NCI-H748 treated with DMSO at 0.1 percent for 48 hours (cell line): Measurements from ENCODE around the gene ITPKB.

ENCODE experiments used
- DNase-seq: peaks from one replicate; lab custom pipeline; 2025; lab: John Stamatoyannopoulos, UW

The ITPKB gene

DNA sequence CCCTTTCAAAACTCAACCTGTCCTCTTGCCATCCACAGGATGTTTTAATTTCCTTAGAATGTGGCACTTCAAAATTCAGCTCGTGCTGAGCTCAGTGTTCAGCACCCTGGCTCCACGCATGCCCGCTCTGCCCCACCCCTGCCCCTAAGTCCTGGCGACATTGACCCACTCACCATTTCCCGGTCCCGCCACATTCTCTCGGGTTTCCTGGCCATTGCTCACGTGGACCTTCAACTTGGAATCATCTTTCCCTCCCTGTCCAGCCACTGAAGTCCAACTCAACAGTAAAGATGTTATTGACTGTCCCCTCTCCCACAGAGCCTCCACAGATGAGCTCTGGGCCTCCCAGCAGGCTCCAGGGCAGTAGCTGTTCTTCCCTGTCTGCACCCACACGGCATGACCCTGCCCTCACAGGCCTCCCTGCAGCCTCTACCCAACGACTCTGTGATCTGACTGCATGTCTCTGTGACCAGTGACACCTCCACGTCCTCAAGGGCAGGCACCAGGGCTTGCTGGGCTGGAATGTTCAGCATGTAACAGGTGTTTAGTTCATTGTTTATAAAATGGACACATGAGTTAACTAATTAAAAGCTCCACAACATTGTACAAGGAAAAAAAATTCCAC, 53.8 kb downstream of the ITPKB start:
- DNase-seq: no peak

DNA sequence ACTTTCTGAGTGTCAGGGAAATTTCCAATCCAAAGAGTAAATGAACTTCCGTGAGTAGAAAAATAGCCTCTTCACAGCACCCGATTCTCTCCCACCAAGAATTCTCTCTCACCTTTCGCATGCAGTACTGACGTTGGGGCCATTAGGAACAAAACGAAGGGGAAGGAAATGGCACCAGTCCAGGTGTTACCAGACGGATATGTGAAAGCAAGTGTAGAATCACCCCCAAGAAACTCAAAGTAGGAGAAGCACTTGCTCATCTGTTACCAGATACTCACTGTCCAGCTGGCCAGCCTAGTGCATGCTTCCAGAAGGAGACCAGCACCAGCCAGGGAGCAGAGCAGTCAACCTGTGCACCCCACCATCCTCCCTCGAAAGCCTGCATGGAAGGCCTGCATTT, 55.1 kb downstream of the ITPKB start:
- DNase-seq: no peak

DNA sequence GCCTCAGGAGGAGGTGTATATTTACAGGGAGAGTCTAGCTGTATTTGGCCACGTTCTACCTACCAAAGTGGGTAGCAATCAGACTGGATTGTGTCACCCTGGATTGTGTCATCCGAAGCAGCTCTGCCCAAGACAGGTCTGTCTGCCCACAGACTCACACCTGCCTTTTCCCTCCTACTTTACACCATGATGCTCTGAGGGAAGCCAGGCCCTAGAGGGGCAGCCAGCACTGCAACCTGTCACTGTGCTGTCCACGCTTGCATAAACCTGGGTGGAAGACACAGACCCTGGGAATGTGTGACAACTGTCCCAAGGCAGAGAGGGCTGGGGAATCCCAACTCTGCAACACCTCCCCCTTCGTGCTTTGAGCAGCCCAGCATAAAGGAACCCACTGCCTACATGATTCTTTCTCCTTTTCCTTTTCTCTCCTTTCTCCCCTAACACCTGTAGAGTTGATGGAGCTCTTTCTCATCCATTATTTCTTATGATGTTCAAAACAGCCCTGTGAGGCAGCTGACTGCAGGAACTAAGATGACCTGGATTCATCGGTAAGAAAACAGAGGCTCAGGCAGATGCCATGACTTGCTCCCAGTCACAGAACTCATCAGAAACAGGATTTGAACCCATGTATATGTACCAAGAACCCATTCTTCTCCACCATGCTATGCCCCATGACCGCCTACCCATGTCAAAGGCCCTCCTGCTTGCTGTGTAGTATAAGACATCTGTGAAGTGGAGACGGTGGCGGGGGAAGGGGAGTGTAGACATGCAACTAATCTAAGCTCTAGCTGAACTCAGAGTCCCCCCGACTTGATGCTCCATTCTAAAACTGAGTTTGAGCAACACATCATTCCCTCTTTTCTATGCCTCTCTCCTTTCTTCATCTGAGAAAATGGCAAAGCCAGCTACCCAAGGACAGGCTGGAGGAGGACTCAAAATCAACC, 55.9 kb downstream of the ITPKB start:
- no peak for DNase-seq

DNA sequence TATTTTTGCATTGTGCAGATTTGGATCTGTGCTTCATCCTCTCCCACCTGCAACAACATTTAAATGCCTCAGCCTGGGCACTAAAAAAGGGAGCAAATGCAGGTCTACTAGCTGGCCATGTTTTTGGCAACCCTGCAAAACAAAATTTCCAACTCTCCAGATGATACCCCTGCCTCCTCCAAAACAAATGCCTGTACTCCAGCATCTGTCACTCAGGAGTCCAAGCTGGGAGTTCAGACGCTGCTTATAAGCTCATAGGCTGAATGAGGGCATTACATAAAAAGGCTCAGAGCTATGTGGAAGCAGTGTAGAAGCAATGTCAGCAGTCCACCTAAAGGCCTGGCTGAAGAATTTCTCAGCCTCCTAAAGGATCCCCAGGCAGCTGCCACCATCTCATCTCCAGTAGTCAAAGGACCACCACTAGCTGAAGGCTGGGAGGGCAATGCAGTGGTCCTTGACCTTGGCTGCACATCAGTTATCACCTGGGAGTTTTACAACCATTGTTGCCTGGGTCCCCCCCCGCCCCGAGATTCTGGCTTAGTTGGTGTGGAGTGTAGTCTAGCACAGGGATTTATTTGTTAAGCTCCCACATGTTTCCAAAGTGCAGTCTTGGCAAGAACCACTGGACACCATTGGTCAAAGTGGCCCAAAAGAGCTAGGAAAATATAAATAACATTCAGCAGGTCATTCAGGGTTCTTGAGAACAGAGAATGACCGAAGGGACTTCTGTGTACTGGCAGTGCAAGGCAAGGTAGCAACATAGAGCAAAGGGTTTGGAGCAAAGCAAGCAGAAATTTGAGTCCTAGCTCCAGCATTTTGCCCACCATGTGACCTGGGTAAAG, 57.2 kb downstream of the ITPKB start:
- DNase-seq: no peak

DNA sequence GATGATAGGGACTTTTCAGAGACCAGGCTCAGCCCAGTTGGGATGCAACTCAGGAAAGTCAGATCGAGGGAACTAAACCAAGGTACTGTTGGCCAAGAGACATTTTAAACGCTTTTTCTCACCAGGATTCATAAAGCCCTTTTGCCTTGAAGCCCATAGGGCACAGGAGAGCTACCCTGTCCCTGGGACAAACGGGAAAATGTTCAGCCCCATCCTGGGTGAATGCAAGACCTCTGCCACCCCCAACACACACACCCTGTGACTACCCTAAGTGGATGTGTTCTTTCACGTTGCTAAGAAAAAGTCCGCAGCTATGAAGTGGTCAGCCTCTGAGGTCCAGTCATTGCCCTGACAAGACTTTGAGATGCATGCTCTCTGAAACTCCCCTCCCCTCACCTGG, 58.4 kb downstream of the ITPKB start:
- DNase-seq: no peak

DNA sequence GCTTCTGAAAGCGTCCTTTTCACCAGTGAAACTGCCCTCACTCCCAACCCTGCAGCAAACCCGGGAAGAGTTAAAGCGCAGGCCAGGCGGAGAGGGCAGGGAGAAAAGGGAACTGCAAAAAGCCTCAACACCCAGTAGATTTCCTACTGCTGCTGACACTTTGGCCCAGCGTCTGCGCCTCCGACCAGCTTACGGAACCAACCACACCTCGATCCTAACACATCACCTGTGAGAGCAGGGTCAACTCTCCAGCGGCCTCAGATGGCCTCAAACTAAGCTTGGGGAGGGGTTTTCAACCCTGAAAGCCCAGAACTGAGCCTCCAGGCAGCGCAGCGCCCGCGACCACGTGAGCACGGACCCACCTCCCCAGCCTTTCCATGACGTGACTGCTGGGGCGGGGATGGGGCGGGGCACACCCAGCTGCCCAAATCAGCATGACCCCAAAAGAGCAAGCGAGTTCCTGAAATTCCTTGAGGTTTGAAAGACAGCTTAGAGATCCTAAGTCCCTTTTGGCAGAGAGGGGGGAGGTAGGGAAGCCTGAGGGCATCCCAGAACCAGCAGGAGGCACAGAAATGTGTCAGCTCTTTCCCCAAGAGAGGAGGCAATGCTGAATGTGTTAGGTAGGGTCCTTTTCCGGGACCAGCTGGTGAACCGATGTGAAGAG, 59.1 kb downstream of the ITPKB start:
- DNase-seq: no peak

DNA sequence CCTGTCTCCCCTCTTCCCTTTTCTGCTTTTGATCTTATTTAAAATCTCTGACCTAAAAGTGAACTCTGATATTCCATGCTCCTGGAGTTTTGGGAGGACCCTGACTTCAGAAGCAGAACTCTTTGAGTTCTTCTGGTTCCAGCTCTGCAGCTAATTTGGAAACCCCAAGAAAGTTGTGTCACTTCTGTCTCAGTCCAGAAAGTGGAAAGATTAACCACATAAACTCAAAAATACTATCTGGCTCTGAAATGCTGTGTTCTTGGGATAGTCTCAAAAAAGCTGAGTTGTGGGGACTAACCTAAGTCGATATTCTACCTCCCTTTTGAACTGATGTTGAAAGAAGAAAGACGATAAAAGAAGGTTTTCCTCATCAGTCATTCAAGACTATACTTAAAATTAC, 59.8 kb downstream of the ITPKB start:
- no peak for DNase-seq

DNA sequence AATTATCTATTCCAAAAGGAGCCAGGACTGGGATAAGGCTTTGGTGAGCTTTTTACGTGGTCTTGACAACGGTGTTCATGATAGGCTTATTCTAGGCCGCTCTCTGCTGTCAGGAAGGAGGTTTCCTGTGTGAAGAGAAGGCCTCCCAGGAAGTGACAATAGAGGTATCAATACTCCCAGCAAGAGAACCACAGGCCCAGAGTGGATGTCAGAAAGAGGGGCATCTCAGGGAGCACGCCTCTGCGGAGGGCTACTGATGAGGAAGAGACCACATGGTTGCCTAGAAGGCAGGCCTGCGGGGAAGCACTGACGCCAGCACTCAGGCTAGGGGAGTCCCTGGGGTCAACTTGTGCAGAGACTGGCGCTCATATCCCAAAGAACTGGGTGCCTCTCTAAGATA, 60.4 kb downstream of the ITPKB start:
- DNase-seq: no peak

DNA sequence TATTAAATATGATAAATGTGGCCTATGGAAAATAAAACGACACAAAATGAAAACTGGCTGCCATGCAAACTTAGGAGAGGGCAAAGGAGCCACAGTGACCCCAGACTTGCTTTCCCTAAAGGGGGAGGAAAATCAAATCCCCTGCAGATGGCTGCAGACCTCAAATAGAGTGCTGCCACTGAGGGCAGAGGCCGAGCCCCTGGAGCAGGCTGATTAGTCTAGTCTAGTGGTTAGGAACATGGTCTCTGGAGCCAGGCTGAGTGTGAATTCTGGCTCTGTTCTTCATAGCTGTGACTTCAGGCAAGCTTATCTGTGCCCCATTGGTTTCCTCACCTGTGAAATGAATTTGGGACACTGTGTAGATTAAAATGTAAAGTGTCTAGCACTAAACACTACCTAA, 60.8 kb downstream of the ITPKB start:
- no peak for DNase-seq

DNA sequence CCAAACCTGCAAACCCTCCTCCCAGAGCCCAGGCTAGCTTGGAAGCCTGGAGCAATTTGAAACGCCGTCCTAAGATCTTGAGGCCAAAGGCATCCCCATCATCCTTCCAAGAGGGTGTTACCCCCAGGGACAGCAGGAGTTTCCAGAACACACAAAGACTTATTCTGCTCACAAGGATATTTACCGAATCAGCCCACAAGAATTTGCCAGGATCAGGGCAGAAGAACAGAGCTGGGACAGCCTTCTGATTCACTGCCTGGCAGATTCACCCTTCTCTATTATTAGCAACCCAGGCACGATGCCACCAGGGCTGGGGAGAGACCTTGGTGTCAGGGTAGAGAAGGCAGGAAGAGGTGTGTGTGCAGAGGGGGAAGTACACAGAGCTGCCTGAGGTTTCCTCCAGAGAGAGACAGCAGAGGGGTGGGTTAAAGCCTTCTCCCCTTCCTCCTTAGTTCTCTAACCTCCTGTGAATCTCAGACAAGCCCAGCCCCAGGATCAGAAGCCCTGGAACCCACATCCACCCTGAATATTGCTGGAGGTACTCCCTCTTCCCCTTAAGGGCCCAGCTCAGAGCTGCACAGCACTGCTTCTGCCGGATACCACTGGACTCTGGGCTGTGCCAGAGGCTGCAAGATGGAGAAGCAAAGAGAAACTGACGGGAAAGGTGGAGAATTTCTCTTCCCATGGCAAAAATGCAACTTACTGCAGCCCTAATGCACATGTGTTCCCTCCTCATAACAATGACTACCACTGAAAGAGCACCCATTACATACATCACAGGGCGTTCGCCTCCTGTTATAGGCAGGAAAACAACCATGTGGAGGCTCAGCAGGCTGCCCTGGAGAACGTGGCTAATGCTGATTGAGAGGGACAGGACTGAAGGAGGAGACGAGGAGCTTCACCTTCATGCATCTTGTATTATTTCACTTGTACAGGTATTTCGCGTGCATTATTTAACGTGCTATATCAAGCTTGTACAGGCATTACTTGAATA, 61.8 kb downstream of the ITPKB start:
- no peak for DNase-seq

DNA sequence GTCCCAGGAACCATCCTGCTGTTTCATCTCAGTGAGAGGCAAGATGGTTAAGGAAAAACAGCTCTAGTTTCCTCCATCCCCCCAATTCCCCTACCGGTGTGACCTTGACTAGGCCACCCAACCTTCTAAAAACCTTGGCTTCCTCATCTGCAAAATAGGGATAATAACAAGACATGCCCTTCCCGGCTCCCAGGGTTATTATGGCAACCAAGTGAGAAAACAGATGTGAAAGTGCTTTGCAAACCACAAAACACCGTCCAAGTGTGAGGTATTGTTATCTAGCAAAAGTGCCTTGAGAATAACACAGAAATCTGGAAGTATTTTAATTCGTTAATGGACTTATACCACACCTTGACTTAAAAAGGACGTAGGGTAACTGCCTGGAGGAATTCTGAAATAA, 62.7 kb downstream of the ITPKB start:
- DNase-seq: no peak

DNA sequence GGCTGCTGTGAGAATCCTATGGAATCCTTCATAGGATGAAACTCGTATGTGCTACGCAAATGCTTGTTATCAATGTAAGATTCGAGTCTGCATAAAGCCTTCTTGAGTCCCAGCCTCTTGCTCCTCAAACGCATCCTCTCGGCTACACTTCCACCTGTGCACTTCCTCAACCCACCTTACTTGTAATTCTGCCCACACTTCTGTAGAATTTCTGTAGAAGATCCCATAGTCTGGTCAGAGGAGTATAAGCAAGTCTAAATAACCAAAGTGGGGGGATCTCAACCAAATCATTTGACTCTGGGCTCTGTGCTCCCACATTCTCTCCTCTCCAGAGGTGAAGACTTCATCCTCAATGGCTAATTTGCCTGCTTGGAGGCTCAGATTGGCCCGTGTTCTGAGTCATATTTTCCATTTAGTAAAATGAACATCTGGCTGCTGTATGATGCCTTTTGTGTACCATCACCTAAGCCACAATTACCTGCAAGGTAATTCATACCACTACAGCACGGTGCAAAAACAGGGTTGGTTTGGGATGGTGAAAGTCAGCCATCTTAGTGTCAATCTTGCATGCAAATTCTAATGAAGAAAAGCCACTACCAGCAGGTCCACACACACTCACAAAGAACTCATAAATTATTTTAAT, 63.2 kb downstream of the ITPKB start:
- no peak for DNase-seq

DNA sequence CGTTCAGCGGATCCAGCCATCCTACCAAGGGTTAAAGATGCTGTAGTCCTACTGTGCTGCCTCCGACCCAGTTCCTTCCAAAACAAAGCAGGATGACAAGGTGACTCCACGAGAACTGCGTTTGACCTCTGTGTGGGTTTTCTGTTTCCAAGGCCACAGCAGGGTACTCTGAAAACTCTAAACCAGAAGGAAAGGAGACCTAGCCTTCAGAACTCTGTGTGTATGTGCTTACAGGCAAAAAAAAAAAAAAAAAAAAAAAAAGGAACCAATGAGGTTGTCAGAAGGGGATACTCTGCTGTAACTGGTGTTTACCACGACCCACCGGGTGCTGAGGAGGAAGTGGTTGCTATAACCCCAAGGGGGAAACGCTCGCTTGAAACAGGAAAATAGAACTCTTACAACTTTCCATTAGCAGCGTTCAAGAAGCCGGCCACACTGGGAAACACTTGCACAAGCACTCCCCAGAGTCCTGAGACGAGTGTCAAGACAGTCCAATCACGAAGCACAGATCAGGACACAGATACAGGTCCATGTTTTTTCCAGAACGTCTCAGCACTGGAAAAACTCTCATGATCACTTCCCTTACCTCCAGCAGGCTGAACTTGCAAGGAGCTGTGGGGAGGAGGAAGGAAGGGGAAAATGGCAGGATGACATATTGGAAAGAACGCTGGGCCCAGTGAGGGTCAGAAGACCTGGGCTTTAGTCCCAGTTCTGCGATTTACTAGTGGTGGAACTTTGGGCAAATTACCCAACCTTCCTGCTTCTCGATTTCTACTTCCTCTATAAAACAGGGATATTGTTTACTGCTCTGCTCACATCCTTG, 64.0 kb downstream of the ITPKB start:
- DNase-seq: no peak

DNA sequence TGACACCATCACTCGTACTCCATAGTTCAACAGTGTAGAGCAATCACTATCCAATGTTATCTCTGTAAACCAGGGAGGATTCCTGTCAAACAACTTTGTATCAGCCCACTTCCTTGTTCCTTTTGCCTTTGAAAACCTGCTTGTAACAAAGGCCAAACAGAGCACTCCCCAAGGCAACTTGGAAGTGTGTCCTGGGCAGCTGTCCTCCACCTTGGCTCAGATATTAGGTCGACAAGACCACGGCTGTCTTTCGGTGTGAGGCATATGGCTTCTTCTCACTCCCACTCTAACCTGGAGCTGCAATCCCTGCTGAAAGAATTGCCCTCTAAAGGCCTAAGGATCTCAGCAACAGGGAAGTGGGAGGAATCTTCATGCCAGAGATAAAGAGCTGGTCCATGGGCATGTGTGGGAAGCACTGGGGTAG, 66.7 kb downstream of the ITPKB start:
- no peak for DNase-seq

DNA sequence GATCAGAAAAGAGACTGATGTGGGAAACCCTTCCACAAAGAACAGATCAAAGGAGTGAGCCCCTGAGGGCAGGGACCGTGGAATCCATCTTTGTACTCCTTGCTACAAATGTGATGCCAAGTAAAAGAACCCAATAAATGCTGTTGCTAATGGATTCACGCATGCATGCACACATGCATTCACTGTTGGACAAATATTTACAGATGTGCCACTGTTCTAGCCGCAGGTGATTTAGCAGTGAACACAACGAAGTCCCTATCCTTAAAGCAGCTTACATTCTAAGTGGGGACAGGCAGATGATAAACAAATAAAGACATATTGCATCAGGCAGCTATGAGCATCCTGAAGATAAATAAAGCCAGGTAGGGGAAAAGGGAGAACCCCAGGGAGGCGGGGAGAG, 67.8 kb downstream of the ITPKB start:
- DNase-seq: peak; percentile 83

DNA sequence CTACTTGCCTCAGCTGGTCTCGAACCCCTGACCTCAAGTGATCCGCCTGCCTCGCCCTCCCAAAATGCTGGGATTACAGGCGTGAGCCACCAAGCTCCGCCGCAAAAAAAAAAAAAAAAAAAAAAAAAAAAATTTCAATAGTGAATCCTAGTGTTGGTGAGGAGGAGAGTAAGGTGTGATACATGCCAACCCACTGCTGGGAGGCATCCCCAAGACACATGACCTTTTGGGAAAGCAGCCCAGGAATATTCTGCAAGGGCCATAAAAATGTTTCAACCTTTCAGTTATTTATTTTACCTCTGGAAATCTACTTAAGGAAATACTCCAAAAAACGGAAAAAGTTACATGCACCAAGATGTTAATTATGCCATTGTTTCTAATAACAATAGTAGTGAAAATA, 69.0 kb downstream of the ITPKB start:
- no peak for DNase-seq

DNA sequence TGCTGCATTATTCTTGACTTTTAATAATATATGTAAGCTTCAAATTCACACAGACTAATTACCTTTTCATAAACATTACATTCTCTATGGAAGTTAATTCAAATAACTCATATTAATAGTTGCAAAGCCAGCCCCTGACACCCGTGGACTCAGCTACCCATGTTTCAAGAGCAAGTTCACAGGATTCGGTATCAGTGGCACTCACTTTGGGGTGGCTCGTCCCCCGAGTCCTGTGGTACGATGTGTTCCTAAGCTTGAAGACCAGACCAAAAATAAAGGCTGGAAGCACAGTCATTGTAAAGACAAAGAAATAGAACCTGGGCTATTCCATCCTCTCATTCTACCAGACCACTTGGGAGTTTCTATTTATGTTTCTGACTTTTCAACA, 70.9 kb downstream of the ITPKB start:
- no peak for DNase-seq

DNA sequence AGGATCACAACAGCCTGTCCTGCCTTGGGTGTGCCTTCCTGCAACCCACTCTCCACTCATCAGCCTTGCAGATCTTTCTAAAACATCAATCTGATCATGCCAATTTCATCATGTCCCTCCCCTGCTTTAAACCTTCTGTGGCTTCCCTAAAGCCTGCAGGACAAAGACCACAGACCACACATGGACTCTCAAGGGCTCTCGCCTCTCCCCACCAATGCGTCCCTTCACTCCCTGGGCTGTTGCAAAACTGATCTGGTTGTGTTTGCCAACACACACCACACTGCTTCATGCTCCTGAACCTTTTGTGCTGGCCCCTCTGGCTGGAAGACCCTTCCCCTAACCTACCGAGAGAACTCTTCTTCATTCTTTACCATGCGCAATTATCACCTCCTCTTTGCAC, 72.4 kb downstream of the ITPKB start:
- DNase-seq: no peak

DNA sequence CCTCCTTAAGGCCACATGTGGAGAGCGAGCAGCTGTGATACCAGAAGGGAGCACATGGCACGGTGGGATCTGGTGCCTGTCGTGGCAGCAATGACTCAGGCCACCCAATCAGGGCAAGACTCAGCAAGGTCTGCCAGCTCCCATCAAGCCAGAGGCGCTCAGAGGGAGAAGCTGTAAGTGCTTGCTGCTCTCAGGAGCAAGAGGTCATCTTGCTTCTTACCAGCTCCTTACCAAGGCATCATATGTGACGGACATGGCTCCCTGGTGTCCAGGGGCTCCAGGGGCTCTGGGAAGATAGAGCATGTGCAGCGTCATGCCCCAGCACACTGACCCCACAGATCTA, 72.9 kb downstream of the ITPKB start:
- DNase-seq: no peak
